Kidney capillary endothelial cell (primary cell): Measurements from ENCODE around the gene MAGEB17.

Experiments used
- DNase-seq: peaks from one replicate; pipeline ENCODE4 v3.0.0-alpha.2; 2018; ENCODE audit warnings: low spot score

Gene MAGEB17

DNA sequence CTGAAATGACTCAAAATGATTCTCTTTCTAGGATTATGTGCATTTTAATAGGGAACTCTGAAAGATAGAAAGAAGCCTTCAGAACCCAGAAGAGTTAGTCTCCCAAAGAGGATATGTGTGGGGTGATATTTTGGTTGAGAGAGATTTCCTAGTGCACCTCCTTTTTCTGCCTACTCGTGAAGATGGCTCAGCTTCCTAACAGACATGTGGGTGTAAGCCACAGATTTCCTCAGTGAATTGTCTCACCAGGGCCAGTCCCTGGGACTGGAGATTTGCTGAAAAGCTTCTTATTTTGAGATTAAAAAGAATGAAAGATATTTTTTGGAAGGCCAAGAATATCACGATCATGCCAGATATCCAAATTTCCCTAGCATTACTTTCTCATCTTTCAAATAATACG lies 42.8 kb downstream of the MAGEB17 start:
- DNase-seq = no peak

DNA sequence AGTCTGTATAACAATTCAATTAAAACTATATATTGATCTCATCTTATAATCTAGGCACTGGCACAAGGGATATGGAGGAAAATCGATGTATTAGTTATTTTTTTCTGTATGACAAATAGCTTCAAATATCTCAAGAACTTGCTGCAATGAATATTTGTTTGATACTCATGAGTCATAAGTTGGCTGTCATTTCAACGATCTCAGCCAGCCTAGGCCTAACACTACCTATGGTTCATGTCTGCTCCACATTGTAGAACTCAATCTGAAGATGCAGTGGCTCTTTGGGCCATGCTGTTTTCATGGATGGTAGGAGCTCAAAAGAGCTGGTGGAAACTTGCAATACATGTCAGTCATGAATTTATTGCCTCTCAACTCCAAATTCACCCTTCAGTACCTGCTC lies 44.7 kb downstream of the MAGEB17 start:
- no peak for DNase-seq

DNA sequence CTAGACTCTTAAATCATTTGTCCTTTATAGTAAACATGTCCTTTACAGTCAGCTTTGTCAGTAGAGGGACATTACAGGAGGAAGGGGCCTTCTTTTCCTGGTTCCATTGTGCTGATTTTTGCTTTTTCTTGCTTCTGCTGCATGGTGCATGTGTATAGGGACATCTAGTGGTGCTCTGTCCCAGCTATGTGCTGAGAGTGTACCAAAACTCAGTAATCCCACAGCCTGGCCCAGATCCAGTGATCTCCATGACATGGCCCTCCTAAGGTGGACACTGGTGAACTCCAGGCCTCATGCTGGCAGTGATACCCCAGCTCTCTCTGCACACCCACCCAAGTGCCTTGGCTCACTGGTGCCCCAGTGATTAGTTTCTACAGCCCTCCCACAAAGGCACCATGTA lies 45.2 kb downstream of the MAGEB17 start:
- no peak for DNase-seq

DNA sequence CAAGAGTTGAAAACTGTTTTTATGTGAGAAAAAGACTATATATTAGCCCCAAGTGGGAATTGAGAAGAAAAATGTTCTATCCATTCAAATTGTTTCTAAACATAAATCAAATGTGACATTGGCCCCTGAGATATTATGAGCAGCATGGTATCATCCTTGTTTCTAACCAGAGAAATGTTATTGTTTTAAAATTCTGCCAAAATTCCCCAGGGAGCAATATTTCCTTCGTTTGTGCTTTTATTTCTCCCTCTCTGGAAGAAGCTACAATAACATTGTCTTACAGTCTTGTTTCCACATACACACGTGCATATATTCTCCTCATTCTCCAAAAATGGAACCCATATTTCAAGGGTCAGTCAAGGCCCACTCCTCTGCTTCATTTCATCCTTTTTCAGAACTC lies 46.7 kb downstream of the MAGEB17 start:
- no peak for DNase-seq

DNA sequence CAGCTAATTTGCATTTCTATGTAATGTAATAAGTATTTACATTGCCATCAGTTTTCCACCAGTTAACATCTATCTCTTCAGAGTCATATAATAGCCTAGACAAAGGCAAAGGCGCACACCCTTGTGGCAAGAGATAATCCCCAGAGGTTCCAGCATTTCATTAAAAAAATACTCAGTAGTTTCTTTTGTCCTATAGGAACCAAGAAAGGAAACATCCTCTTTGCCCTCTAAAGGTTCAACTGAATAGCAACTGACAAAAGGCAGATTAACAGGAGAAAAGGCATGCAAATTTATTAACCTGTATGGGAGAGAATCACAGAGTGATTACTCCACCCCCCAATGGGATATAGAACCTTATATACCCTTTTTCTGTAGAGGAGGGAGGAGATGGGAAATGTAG lies 48.4 kb downstream of the MAGEB17 start:
- no peak for DNase-seq
